HepG2 (cell line): ENCODE results near the gene DLG2. TPM values are rescaled to one million over a fixed set of nuclear protein-coding genes. Genes with fewer than 3 reads are reported as not detected.

Experiments
- ARNTL ChIP-seq: sonication (generic); formaldehyde crosslinking; IDR thresholded peaks from 2 replicates; pipeline ENCODE4 v1.4.0; 2020; ENCODE audit warnings: mild to moderate bottlenecking, missing genetic modification reagents
- ASH2L ChIP-seq: fragments of 300-600, 200-600 bp; sonication (generic); IDR thresholded peaks from 2 replicates; pipeline ENCODE4 v1.7.0; 2017; ENCODE audit warnings: low read depth, mild to moderate bottlenecking, moderate library complexity, mixed read lengths, low read length; ENCODE audit not compliant: insufficient read length
- ATF6 ChIP-seq: sonication (generic); formaldehyde crosslinking; conservative IDR thresholded peaks from 2 replicates; pipeline ENCODE4 v1.4.0; 2020; ENCODE audit warnings: missing genetic modification reagents
- DNMT3B ChIP-seq: conservative IDR thresholded peaks from 2 replicates; pipeline ENCODE4 v1.6.1; 2016; ENCODE audit warnings: missing biosample characterization, control low read depth
- FUBP1 ChIP-seq: sonication (generic); formaldehyde crosslinking; IDR thresholded peaks from 2 replicates; pipeline ENCODE4 v1.5.1; 2020; ENCODE audit warnings: missing genetic modification reagents, mild to moderate bottlenecking, borderline replicate concordance
- GMEB1 ChIP-seq: sonication (generic); formaldehyde crosslinking; IDR thresholded peaks from 2 replicates; pipeline ENCODE4 v1.5.1; 2020; ENCODE audit warnings: missing genetic modification reagents, mild to moderate bottlenecking, borderline replicate concordance
- HINFP ChIP-seq: sonication (generic); formaldehyde crosslinking; IDR thresholded peaks from 2 replicates; pipeline ENCODE4 v1.4.0; 2020; ENCODE audit warnings: low read depth, mild to moderate bottlenecking, missing genetic modification reagents
- NFE2 ChIP-seq: sonication (generic); formaldehyde crosslinking; IDR thresholded peaks from 2 replicates; pipeline ENCODE4 v1.4.0; 2020; ENCODE audit warnings: missing genetic modification reagents
- THAP8 ChIP-seq: sonication (generic); formaldehyde crosslinking; IDR thresholded peaks from 2 replicates; pipeline ENCODE4 v1.5.1; 2020; ENCODE audit warnings: missing genetic modification reagents, mild to moderate bottlenecking, borderline replicate concordance
- ZFP37 ChIP-seq: sonication (generic); formaldehyde crosslinking; IDR thresholded peaks from 2 replicates; pipeline ENCODE4 v1.4.0; 2020; ENCODE audit warnings: missing genetic modification reagents, borderline replicate concordance
- ZNF230 ChIP-seq: sonication (generic); formaldehyde crosslinking; IDR thresholded peaks from 2 replicates; pipeline ENCODE4 v1.4.0; 2020; ENCODE audit warnings: mild to moderate bottlenecking, missing genetic modification reagents
- ZNF644 ChIP-seq: IDR thresholded peaks from 2 replicates; pipeline ENCODE4 v1.6.1; 2016; ENCODE audit warnings: low read depth
- ZNF652 ChIP-seq: IDR thresholded peaks from 2 replicates; pipeline ENCODE4 v1.6.1; 2016; ENCODE audit warnings: low read depth, borderline replicate concordance
- ZNF687 ChIP-seq: sonication (generic); formaldehyde crosslinking; IDR thresholded peaks from 2 replicates; pipeline ENCODE4 v1.5.1; 2020; ENCODE audit warnings: mild to moderate bottlenecking, missing genetic modification reagents, moderate library complexity
- ZZZ3 ChIP-seq: sonication (generic); formaldehyde crosslinking; IDR thresholded peaks from 2 replicates; pipeline ENCODE4 v1.4.0; 2020; ENCODE audit warnings: missing genetic modification reagents, mild to moderate bottlenecking, borderline replicate concordance
- polyA plus RNA-seq, 8 experiments: library from polyadenylated mRNA; depleted of rRNA in 3 of 8; stranded (reverse) in 7 of 8; unstranded in 1 of 8; fragments of >200 nt; fragmentation: Illumina TruSeq in 4 of 8; extraction: Trizol in 4 of 8; gene quantifications; 2 replicates each; pipeline versions ENCODE4 v1.2.1 to v1.2.3, GENCODE V29; 2011 to 2016; ENCODE audit warnings: low read depth in 4 of 8, missing spikeins in 1 of 8, mixed read lengths in 1 of 8; ENCODE audit not compliant: insufficient read depth in 1 of 8
- total RNA-seq, 5 experiments: library from RNA; depleted of rRNA; stranded (reverse); fragments of >200 nt; fragmentation: Illumina TruSeq; extraction: Trizol; gene quantifications; 2 replicates each; pipeline ENCODE4 v1.2.3, GENCODE V29; 2016; ENCODE audit warnings: low read depth in 1 of 5

DLG2 gene
- total and polyA plus RNA-seq, 2 of the 13 experiments (the other 11 are each of a cell fraction or from before 2014, with no cell fraction given) = 0.46 to 1.0 TPM

- TF ChIP-seq ZNF687 = peak; percentile 92
- TF ChIP-seq HINFP = no peak
- no peak for TF ChIP-seq ZNF644 (CRISPR knock-in tag)
- TF ChIP-seq NFE2 (CRISPR knock-in tag) = peak; percentile 13; the same call in 1 of the 2 replicates
- peak; percentile 92; the same call in 1 of the 2 replicates for TF ChIP-seq ZZZ3 (CRISPR knock-in tag)
- TF ChIP-seq FUBP1 (CRISPR knock-in tag) = no peak
- TF ChIP-seq ZNF652 (CRISPR knock-in tag) = no peak; the same call in 1 of the 2 replicates
- peak; percentile 93 for TF ChIP-seq ASH2L
- no peak for TF ChIP-seq DNMT3B (CRISPR knock-in tag)
- peak; percentile 88 for TF ChIP-seq GMEB1 (CRISPR knock-in tag)
- TF ChIP-seq THAP8 = peak; percentile 88
- TF ChIP-seq ZNF230 (CRISPR knock-in tag) = 0 out of 2 replicates have a peak, but pooled peaks have one; percentile 89
- no peak for TF ChIP-seq ZFP37
- no peak for TF ChIP-seq ATF6
- no peak for TF ChIP-seq ARNTL (CRISPR knock-in tag)
Observed at GRCh38 chr11:85664615-85665481, 37.7 kb upstream of the DLG2 start, which contains the start of gene CREBZF (continued).
